DOHH2 (cell line): ENCODE measurements around the gene ELF1.

Experiments
- CTCF ChIP-seq: fragments of 200-600 bp; sonication (generic); IDR thresholded peaks from one replicate; pipeline ENCODE4 v1.5.1; 2014; ENCODE audit warnings: antibody characterized with exemption, mild to moderate bottlenecking, low read depth, low read length; ENCODE audit not compliant: poor library complexity, severe bottlenecking
- EZH2phosphoT487 ChIP-seq: fragments of 200-600 bp; sonication (generic); IDR thresholded peaks from 2 replicates; pipeline ENCODE4 v1.6.1; 2017; ENCODE audit warnings: borderline replicate concordance, mild to moderate bottlenecking, antibody characterized with exemption, low read length, moderate library complexity, mixed read lengths

DNA sequence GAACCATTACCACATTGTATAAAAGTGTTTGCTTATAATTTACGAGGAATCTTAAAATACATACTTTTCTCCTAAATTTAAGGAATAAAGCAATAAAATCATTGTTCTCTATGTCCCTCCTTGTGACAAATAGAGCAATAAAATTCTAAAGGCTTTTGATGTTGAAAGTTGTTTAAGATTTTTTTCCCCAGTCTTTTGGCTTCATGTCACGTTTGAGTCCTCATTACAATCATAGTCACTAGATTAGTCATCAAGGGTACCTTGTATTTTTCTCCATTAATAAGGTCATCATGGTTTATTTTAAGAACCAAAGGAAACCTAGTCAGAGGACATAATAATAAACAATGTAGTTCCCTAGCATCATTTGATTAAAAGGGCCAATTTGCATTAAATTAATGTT lies 45.4 kb upstream of the ELF1 start:
- TF ChIP-seq CTCF (no peak), EZH2phosphoT487 (no peak)
